HG03097 (cell line): ENCODE results near the gene WRAP73.

Source experiments
- ATAC-seq: cut with Tn5 transposase; IDR thresholded peaks from one replicate; pipeline ENCODE4 v1.9.1; 2021; ENCODE audit not compliant: unreplicated experiment, low FRiP score

WRAP73 gene, protein sequence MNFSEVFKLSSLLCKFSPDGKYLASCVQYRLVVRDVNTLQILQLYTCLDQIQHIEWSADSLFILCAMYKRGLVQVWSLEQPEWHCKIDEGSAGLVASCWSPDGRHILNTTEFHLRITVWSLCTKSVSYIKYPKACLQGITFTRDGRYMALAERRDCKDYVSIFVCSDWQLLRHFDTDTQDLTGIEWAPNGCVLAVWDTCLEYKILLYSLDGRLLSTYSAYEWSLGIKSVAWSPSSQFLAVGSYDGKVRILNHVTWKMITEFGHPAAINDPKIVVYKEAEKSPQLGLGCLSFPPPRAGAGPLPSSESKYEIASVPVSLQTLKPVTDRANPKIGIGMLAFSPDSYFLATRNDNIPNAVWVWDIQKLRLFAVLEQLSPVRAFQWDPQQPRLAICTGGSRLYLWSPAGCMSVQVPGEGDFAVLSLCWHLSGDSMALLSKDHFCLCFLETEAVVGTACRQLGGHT

GRCh38 chr1:3649342-3650247, at the start of gene WRAP73:
TSS of gene WRAP73 (minus strand) at chr1:3650103. CDS start at chr1:3649999, 104 bp downstream.
- ATAC-seq: peak; percentile 82

DNA sequence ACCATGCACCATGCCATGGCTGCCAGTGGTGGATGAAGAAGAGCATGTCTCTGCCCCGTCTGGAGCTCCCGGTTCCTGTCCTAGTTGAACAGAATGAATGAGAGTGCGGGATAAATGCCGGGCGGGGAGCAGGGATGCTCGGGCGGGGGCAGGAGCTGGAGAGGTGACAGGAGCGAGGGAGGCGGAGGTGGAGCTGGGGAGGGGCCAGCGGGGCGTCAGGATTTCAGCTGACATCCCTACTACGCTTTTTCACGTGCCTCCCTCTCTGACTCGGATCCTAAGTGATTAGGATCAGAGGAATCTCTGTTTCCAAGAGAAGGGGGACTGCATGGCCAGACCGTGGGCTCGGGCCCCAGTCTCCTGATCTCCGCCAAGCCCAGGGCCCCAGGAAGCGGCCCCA, 49.7 kb upstream of the WRAP73 start:
- no peak for ATAC-seq

DNA sequence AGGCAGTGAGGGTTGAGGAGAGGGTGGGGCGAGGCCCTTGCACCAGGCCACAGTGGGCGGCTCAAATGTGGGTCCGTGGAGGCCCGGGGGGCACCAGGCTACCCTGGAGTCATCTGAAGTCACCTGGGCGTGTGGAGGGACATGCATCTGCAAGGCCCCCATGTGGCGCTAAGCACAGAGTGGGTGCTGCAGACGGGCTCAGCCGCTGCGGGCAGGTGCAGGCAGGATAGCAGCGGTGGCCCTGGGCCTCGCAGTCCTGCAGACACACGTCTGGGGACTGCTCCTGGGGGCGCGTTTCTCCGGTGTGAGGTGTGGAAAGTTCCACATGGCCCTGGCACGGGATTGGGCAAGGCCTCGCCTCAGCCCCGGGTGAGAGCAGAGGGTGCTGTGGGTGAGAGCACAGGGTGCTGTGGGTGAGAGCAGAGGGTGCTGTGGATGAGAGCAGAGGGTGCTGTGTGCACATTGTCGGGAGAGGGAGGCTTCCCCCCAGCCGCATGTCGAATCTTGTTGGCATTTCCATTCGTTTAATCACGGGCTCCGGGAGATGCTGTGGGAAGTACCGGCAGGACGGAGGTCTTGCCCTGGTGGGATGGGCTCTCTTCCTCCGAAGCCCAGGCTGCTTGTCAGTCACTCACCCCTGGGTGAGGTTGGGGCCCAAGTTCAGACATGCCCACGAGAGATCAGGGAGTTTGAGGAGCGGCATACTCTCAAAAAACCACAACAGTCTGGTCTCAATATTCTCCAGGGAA, 48.9 kb upstream of the WRAP73 start:
- no peak for ATAC-seq

DNA sequence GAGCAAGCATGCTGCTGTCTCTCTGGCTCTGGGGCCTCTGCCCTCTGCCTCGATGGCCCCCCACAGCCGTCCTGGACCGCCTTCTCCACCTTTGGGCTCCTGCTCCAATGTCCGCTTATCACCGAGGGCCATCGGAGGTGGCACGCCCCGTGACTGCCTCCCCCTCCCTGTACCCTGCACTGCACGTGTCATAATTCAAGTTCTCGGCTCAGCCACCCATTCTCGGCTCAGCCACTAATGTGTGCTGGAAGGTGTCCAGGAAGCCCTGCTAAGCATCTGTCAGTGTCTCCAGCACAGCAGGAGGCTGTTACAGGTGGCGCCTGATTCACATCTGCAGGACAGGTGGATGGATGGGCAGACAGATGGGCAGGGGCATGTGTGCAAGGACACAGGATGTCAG, 47.9 kb upstream of the WRAP73 start:
- ATAC-seq: no peak

GRCh38 chr1:3697104-3697503, 47.2 kb upstream of the WRAP73 start:
- no peak for ATAC-seq

- no peak for ATAC-seq
Measured at GRCh38 chr1:3696689-3697088, 46.8 kb upstream of the WRAP73 start.

- no peak for ATAC-seq
Measured at GRCh38 chr1:3695326-3696217, 45.7 kb upstream of the WRAP73 start.

DNA sequence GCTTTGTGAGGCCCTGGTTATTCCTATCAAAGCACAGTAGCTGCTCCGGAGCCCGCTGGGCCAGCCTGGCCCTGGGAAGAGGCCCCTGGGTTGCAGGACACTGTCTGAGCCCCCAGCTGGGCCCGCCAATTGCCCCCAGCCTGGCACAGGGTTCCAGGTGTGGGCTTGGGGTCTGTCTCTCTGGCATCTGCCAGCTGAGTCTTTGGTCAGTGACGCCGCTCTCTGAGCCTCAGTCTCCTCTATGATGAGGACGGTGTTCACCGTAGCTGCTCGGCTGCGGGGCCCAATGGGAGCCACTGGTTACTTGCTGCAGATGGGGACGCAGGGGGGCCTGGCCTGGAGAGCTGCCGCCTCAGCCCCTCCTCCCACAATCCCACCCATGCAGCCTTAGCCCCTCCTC, 43.4 kb upstream of the WRAP73 start:
- no peak for ATAC-seq

- ATAC-seq: no peak
Measured at GRCh38 chr1:3692598-3692997, 42.7 kb upstream of the WRAP73 start.

DNA sequence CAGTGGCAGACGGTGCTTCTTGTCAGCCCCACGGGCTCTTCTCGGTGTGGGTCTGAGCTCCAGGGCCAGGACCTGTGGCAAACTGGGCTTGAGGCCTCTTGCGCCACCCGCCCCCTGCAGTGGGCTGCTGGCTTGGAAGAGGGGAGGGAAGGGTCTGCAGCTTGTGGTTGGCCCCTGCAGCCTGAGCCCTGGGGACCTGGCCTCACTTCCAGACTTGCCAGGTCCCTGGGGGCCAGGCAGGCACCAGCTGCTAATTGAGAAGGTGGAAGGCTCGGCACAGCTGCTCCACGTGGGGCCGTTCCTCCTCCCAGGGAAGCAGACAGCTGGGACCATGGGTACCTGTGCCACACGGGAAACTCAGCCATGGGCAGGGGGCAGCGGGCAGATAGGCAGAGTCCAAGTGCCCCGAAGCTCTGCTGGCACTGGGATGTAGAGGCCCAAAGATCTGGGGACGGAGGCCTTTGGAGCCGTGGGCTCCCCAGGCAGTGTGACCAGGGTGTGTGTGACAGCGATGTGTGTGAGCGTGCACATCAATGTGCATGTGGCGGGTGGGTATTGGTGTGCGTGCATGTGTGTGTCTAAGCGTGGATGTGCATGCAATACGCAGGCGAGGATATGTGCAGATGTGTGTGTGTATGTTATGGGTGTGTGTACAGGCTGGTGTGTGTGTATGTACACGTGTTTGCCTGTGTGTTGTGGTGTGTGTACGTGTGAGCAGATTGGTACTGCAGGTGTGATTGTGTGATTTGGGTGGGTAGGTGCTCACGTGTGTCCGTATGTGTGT, 41.7 kb upstream of the WRAP73 start:
- no peak for ATAC-seq

- ATAC-seq: no peak
Measured at GRCh38 chr1:3690282-3691065, 40.6 kb upstream of the WRAP73 start.

- no peak for ATAC-seq
Measured at GRCh38 chr1:3689138-3689750, 39.3 kb upstream of the WRAP73 start.

- ATAC-seq: no peak
Measured at GRCh38 chr1:3688356-3689137, 38.6 kb upstream of the WRAP73 start.

DNA sequence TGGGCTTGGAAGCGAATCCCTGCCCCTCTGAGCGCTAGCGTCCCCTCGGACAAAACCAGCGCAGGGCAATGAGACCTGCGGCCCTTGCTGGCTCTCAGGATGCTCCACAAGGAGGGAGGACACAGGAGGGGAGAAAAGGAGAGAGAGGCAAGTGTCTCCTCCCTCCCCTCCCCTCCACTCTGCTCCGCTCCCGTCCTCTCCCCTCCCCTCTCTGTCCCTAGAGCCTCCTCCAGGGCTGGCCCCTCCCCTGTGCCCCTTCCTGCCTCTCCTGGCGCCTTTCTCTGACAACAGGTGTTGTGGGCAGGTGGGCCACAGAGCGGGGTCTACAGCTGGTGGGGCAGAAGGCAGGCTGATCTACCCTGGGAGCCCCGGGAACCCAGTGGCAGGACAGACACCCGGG, 37.6 kb upstream of the WRAP73 start:
- no peak for ATAC-seq

DNA sequence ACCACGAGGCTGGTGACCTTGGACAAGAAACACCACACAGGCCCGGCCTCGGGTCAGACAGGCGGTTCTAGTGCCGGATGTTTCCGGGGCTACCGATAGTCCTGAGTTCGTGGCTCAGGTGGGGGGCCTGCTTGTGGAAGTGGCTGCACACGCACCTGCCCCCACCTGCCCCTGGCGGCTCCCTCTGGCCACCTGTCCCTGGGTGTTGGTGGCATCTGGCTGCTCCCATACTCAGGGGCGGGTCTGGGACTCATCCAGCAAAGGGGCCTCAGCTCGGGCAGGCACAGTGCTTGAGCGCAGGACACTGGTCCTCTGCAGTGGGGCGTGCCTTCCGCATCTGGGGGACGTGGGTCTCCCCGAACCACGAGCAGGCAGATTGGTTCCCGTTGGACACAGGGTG, 36.0 kb upstream of the WRAP73 start:
- ATAC-seq: no peak

- ATAC-seq: no peak
Measured at GRCh38 chr1:3685222-3685621, 35.3 kb upstream of the WRAP73 start.

DNA sequence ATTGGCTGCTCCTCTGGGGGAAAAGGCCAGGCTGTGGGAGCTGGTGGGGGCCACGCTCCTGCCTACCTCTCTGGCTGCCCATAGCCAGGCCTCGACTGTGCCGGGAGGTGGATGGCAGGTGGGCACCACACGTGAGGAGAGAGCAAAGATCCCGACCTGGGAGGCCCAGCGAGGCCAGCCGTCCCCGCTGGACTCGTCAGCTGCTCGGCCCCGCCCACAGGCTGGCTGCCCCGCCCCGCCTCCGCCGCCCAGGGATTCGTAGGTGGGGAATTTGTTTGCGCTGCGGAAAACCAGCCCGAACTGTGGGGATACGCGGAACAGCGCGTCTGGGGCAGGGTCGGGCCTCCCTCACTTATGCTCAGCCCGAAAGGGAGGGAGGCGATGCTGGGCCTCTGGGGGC, 34.1 kb upstream of the WRAP73 start:
- ATAC-seq: no peak
